GM18520 (cell line): ENCODE data around the gene OPA1.
A peak's percentile ranks its signal among the peaks of the same experiment; 100 is the strongest.

ENCODE experiments used
- ATAC-seq: cut with Tn5 transposase; IDR thresholded peaks from one replicate; pipeline ENCODE4 v1.9.1; 2021; ENCODE audit not compliant: unreplicated experiment

OPA1 gene, protein sequence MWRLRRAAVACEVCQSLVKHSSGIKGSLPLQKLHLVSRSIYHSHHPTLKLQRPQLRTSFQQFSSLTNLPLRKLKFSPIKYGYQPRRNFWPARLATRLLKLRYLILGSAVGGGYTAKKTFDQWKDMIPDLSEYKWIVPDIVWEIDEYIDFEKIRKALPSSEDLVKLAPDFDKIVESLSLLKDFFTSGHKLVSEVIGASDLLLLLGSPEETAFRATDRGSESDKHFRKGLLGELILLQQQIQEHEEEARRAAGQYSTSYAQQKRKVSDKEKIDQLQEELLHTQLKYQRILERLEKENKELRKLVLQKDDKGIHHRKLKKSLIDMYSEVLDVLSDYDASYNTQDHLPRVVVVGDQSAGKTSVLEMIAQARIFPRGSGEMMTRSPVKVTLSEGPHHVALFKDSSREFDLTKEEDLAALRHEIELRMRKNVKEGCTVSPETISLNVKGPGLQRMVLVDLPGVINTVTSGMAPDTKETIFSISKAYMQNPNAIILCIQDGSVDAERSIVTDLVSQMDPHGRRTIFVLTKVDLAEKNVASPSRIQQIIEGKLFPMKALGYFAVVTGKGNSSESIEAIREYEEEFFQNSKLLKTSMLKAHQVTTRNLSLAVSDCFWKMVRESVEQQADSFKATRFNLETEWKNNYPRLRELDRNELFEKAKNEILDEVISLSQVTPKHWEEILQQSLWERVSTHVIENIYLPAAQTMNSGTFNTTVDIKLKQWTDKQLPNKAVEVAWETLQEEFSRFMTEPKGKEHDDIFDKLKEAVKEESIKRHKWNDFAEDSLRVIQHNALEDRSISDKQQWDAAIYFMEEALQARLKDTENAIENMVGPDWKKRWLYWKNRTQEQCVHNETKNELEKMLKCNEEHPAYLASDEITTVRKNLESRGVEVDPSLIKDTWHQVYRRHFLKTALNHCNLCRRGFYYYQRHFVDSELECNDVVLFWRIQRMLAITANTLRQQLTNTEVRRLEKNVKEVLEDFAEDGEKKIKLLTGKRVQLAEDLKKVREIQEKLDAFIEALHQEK

DNA sequence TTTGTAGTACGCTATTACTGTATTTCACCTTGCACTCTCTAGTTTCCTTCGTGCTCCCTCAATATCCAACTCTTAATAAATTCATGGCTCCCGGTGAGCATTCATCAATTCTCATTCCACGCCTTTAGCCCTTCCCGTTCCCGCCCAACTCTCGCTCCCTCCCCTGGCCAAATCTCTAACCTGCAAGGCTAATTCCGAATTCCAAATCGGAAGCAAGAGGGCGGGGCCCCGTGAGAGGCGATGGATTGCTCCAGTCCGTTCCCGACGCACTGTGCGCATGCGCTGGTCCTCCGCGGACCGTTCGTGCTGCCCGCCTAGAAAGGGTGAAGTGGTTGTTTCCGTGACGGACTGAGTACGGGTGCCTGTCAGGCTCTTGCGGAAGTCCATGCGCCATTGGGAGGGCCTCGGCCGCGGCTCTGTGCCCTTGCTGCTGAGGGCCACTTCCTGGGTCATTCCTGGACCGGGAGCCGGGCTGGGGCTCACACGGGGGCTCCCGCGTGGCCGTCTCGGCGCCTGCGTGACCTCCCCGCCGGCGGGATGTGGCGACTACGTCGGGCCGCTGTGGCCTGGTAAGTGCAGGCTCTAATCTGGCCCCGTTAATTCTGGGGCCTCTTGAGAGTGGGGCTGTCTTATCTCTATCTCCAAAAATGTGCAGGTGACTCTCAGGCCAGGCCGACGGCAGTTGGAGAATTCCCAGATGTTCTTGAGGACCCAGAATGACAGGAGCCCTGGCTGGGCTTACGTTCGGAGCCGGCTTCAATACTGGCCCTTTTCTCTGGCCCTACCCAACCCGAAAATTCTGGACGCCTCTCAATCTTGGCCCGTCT lies at the start of gene OPA1:
Gene OPA1 (plus strand): TSS at position 368 of the 827 bp plus-strand sequence. CDS start 170 bp downstream, at position 538.
- peak; percentile 99 for ATAC-seq

DNA sequence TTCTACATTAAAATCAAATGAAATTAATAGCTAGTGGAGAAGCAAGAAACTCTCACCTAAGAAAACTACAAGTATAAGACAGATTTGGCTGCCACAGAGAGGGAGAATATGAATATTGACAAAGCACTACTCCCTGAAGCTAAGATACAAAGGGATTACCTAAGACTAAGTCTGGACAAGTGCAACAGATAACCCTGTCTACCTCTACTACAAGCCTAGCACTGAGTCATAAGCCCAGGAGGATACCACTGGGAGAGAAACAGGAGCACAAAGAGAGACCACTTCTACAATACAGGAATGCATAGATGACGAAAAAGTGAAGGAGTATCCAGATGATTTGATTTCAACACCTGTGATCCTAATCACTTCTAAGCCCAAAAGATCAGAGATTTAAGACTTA lies 48.7 kb upstream of the OPA1 start:
- ATAC-seq = no peak

DNA sequence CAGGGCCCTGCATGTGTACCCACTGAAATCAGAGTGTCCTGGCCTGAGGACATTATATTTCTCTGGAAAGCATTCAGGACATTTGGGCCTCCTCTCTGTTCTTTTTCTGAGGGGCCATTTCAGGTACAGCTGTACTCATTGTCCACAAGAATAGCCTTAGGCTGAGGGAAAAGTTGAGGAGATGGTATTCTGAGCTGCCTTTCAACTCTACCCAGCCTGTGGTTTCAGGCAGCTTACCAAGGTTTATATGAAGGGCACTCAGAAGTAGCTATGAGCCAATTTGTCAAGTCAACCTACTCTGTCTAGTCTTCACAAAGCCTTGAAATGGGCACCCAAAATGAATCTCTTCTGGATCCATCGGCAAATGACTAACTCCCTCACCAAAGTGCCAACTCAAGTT lies 47.7 kb upstream of the OPA1 start:
- ATAC-seq = no peak

DNA sequence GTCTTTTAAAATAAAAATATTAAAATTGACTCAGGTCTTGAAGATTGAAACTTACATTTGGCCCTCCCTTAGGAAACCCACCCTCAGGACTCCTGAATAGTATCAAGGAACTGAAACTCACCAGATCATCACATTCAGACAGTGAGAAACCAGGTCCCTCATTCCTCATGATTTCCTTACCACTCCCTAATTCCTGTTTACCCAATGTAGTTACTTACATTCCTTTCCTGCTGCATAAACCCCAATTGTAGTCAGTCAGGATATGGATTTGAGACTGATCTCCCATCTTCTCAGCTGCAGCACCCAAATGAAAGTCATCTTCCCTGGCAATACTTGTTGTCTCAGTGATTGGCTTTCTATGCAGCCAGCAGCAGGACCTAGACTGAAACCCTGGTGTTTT lies 46.9 kb upstream of the OPA1 start:
- ATAC-seq = no peak

DNA sequence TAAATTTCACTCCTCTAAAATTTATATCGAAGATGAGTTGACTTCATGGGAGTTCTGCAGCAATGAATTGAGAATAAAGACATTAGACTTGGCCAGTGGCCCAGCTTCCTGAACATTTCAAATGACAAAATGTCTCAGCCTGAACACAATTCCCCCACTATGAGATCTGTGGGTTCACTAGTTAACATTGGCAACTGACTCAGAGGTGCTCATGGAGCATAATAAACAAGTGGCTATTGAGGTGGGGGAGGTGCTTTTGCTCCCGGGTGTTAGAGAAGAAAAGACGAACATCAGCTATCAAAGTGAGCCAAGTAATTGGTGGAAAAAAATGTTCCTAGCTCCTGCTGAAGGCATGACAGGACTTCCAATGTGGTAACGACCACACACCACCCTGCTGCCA lies 44.6 kb upstream of the OPA1 start:
- no peak for ATAC-seq

DNA sequence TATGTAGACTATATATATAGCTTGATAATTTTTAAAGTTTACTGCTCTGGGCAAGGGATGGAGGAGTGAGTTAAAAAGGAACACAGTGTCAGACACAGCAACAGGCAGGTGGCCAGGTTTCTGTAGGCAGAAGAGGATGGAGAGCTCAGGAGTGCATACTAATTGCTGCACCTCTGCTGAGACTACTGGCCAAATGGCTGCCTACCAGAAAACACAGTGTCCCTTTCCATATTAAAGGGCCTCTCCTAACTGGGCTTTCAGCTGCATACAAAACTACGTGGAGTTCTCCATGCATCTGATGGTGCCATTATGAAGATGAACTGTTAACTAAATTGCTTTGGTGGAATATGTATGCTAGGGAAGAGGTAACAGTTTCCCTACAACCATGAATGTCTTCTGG lies 40.1 kb upstream of the OPA1 start:
- no peak for ATAC-seq

DNA sequence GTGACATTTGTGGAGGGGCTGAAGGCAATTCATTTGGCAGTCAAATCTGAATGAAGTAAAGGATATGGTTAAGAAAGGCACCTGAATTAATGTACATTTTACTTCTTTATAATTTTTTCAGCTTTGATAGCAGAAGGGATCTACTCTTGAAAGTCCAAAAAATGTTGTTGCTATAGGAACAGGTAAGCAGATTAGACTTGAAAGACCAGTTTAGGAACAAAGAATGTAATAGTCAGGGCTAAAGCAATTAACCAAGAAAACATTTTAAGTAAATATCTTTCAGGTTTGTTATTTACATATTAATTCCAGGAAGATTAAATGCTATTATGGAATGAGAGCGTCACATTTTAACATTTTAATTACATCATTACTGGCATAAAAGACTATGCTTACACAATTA lies 39.4 kb upstream of the OPA1 start:
- no peak for ATAC-seq

DNA sequence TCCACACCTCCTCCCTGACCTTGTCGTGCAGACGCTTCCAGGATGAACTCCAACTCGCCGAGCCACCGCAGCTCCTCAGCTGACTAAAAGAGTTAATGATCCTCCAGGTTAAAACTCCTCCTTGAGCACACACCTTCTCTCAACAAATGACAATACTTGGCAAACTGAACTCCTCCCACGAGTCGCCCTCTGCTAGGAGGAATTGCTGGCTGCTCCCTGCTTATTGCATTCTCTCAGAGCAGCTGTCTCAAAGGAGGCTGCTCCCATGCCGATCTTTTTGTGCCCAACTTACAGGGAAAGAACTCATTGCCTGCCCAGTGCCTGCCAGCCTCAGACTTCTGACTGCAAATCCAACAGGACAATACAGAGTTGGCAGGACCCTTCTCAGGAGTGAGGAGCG lies 38.2 kb upstream of the OPA1 start, which contains the start of gene ATP13A4:
Gene ATP13A4 (minus strand): TSS at position 85 of the 400 bp plus-strand sequence. CDS start 96 bp downstream, outside the sequence.
- ATAC-seq = no peak

DNA sequence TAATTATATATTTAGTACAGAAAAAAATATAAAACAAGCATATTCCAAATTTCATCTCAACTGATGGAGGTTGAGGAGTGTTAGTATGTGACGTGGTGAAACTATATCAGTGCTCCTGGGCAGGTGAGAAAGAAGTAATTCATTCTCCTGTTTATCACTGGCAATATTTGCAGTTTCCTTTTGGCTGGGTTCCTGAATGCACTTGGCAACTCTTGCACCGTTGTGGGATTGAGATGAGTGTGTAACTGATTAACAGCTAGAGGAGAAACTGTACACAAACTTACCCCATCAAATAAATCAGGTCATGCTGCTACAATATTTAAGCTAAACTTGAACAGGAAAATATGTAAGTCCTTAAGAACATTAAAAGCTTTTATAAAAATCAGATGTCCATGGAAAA lies 36.2 kb upstream of the OPA1 start:
- ATAC-seq = no peak

DNA sequence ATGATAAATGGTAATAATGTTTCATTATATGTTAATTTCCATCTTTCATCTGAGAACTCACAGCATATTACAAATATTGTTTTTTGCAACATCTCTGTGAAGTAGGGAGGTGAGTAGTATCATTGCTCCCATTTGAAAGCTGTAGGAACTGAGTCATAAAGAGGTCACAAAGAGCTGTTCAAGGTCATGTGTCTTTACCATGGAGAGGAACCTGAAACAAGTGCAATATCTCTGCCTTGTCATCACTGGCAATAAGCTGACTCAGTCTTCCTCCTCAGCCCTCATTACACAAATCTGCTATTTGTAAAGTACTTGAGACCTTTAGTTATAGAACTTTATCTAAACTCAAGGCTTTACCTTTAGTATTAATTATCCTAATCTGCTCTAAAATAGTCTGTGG lies 33.9 kb upstream of the OPA1 start:
- no peak for ATAC-seq

DNA sequence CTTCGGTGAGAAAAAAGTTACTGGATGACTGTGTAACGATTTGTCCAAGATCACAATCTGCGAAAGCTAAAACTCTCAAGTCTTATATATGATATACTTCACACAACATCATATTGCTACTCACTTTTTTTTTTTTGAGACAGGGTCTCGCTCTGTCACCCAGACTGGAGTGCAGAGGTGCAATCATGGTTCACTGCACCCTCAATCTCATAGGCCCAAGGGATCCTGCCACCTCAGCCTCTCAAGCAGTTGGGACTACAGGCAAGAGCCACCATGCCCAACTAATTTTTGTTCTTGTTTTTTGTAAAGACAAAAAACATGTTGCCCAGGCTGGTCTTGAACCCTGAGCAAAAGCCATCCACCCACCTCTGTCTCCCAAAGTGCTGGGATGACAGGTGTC lies 32.9 kb upstream of the OPA1 start:
- ATAC-seq = no peak

DNA sequence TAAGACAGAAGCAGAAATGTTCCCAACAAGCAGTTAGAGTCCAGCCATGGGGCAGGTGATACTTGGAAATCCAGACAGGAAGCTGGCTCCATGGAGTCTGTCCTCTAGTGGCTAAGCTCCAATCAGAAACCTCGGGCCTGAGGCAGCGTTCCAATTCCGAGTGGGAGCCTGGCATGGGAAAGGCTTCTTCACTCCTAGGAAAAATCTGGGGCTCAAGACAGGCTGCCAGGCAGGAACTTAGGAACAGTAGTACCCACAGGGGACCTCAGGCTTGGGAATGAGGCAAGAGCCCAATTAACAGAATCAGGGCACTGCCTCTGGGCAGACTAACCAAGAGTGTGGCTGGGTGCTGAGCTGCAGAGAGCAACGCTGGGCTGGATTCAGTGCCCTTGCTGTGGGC lies 32.1 kb upstream of the OPA1 start:
- no peak for ATAC-seq

DNA sequence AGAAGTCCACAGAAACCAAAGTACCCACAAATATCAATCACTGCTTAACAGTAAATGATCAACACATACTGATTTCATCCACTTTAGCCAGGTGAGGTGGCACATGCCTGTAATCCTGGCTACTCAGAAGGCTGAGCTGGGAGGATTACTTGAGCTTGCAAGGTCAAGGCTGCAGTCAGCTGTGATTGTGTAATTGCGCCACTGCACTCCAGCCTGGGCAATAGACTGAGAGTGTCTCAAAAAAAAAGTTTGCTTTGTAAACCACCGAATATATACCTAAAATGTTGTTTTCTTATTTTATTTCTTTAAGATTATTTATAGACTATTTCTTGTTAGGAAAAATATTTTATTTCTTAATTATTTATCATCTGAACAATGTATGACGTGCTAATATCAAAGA lies 29.6 kb upstream of the OPA1 start:
- ATAC-seq = no peak

DNA sequence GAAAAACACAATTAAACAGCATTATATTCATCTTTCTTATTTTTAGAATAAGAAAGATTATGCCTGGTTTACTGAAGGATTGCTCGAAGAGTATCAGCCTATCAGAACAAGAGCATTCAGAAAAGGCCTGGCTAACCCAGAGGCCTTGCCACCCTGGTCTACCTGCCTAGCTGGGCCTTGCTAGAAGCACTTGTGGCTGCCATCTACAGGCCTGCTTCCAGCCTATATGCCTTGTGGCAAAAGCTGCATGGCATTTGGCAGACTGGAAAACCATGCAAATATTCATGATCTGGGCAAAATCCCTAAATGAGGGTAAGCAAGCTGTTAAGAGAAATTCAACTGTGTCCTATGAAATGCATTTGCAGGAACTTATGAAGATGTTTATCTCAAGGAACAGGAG lies 29.0 kb upstream of the OPA1 start:
- no peak for ATAC-seq

DNA sequence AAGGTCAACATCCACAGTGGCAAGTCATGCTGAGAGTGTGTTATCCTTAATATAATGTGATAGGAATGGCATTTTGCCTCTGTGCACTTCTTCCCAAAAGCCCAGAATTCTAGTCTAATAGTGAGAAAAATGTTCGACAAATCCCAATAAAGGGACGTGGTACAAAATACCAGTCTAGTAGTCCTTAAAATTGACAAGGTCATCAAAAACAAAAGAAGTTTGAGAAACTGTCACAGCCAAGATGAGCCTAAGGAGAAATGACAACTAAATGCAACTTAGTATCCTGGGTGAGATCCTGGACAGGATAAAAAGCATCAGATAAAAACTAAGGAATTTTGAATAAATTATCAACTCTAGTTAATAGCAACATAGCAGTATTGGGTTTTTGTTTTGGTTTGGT lies 23.9 kb upstream of the OPA1 start:
- ATAC-seq = no peak

DNA sequence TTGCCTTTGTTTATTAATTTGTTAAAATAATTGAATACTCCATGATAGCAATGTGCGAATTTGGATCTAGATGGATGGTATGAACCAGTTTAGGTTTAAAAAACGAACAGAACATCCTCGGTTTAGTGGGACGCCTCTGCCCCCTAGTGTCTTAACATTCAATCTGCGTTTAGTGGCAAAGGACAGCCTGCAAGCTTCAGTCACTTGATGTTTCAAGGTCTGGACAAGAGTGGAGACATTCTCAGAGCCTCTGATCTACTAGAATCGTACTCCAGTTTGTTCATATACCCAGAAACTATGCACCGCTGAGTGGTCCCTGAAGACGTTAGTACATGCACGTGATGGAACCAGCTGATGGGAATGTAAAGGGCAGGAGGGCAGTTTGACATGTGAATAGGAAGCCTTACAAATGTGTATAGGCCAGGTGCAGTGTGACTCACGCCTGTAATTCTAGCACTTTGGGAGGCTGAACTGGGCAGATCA lies 20.5 kb upstream of the OPA1 start:
- peak; percentile 62 for ATAC-seq

DNA sequence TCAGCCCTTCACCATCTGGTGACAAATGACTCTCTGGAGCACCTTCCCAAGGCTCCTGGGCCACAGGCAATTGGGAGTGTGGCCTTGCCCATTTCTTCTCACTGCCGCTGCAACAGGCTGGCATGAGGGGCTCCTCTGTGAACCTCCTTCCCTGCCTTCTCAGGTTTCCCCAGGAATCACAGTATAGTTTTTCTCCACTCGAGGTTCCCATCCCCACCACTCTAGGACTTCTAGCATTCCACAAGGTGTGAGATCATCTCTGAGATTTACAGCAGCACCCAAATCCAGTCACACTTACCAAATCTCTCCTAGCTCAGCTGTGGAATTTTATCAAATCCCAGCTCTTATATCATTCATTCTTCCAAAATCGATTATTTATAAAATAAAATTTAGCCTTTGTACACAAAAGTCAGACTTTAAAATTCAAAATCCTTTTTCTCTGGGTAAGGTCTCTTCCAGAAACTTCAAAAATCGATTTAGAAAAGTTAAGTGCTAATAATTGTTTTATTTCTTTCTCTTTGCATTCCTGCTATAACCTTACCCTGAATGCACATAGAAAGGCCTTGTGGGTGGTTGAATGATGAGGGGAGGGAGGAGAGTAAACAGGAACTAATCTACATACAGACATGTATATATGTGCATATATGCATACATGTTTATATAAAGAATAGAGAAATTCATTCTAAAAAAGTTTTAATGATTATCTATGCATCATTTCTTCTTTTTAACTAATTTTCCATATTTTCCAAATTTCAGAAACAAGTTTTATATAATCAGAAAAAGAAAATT lies 19.4 kb upstream of the OPA1 start:
- ATAC-seq = no peak

DNA sequence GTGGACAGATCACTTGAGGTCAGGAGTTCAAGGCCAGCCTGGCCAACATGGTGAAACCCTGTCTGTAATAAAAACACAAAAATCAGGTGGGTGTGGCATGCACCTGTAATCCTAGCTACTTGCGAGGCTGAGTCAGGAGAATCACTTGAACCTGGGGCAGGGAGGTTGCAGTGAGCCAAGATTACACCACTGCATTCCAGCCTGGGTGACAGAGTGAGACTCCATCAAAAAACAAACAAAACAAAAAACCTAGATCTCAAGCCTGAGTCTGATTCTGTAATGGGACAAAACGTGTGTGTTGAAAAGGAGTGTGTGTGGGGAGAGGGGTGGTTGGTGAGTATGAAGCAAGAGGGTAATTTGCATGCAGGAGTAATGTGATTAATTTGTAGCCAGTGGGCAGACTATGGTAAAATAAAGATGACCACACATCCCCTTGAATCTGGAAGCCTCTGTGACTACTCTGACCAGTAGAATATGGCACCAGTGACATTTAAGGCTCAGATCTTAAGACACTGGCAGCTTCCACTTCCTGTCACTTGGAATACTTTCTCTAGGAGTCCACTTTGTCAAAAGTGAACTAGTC lies 18.4 kb upstream of the OPA1 start:
- ATAC-seq = no peak

DNA sequence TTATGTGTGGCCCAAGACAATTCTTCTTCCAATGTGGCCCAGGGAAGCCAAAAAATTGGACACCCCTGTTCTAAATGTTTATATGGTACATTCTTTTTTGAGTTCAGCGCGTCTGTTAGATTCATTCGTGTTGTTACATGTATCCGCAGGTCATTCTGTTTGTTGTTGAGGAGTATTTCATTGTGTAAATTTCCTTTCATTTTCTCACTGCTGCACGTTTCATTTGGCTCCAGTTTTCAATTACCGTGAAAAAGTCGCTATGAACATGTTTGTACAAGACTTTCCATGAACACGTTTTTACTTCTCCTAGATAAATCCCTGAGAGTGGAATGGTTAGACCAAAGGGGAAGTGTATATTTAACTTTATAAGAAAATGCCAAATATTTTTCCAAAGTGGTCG lies 7.5 kb upstream of the OPA1 start:
- no peak for ATAC-seq

DNA sequence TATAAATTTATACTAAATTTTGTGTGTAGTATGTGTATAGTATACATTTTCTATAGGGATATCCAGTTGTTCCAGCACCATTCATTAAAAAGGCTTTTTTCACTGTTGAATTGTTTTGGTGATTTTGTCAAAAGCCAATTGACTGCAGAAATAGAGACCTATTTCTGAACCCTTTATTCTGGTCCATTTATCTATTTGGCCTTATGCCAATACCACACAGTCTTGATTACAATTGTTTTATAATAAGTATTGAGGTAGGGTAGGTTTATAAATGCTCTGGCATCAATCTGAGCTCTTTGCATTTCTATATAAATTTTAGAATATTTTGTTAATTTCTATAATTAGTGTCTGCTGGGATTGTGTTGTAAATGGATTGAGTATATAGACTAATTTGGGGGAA lies 6.5 kb upstream of the OPA1 start:
- no peak for ATAC-seq
